Measurements from ENCODE around the gene GPR6.

GPR6 gene

GRCh38 chr6:110029144-110029543 is 51.0 kb downstream of the GPR6 start:
- H3K18ac ChIP-seq (ENCODE audit: low read length) = no peak overlapping the region
- no peak overlapping the region for H2BK12ac ChIP-seq (ENCODE audit: low read length)
- no peak overlapping the region for H3K4me3 ChIP-seq (ENCODE audit: low read length in 2 of 2)
- no peak overlapping the region for H2BK15ac ChIP-seq (ENCODE audit: low read length)
- H3K27me3 ChIP-seq (ENCODE audit: control insufficient read depth in 3 of 3, insufficient read depth in 3 of 3, low read depth in 1 of 3, low read length in 3 of 3) = peaks cover 0 to 9% (median 0%) of the 10 kb centered on the region in 3 experiments
- H3K27ac ChIP-seq (replicated peaks; ENCODE audit: low read length) = no peak overlapping the region
- DNase-seq (ENCODE audit: low spot score) = no peak
- H2BK120ac ChIP-seq (ENCODE audit: low read depth, low read length) = no peak overlapping the region
- no peak overlapping the region for H2BK5ac ChIP-seq (ENCODE audit: low read length)
- no peak overlapping the region for H3K23ac ChIP-seq (ENCODE audit: low read depth, low read length, poor library complexity)
- H3K9ac ChIP-seq (ENCODE audit: low read depth, low read length, poor library complexity) = no peak overlapping the region
- H3K4ac ChIP-seq (ENCODE audit: low read length) = no peak overlapping the region
- H2AK5ac ChIP-seq (ENCODE audit: low read depth, low read length) = no peak overlapping the region
- H3K36me3 ChIP-seq (replicated peaks in 1 of 2; ENCODE audit: control insufficient read depth in 2 of 2, insufficient read depth in 2 of 2, low read length in 2 of 2) = no peaks in the 10 kb centered on the region
- no peaks in the 10 kb centered on the region for H3K4me1 ChIP-seq (ENCODE audit: control insufficient read depth in 2 of 2, insufficient read depth in 1 of 2, low read depth in 1 of 2, low read length in 2 of 2)
- H3K9me3 ChIP-seq (replicated peaks in 1 of 2; ENCODE audit: control insufficient read depth in 2 of 2, insufficient read depth in 1 of 2, low read depth in 1 of 2, low read length in 2 of 2) = no peaks in the 10 kb centered on the region
- no peaks in the 10 kb centered on the region for H3K79me1 ChIP-seq (ENCODE audit: low read depth, low read length)
- no peak overlapping the region for H2AFZ ChIP-seq (ENCODE audit: low read length)
- no peak overlapping the region for H3K14ac ChIP-seq (ENCODE audit: low read length)
- no peak overlapping the region for H4K8ac ChIP-seq (ENCODE audit: low read depth, low read length)
- no peak overlapping the region for H4K91ac ChIP-seq (ENCODE audit: low read depth, low read length, poor library complexity)
- no peak overlapping the region for H3K4me2 ChIP-seq (ENCODE audit: insufficient read depth, low read length, poor library complexity, severe bottlenecking)
- no CpG with 5 or more reads among the region's 1 CpG for WGBS, 2 donors (ENCODE audit: extremely low coverage in 2 of 2, insufficient read length in 2 of 2, insufficient replicate concordance in 1 of 2)

Data from neuronal stem cell (in vitro differentiated cells).